SIG-M5 treated with dmso at 0.1 percent for 504 hours (cell line): Measurements from ENCODE around the gene A3GALT2.
"Not testable (repeated sequence)": the region's sequence is repeated elsewhere in the genome, so short reads cannot be mapped to it uniquely, and the experiment has no call there.

Experiments
- DNase-seq: peaks from one replicate; lab custom pipeline; 2025; ENCODE audit not compliant: unreplicated experiment; lab: John Stamatoyannopoulos, UW

Gene A3GALT2

DNA sequence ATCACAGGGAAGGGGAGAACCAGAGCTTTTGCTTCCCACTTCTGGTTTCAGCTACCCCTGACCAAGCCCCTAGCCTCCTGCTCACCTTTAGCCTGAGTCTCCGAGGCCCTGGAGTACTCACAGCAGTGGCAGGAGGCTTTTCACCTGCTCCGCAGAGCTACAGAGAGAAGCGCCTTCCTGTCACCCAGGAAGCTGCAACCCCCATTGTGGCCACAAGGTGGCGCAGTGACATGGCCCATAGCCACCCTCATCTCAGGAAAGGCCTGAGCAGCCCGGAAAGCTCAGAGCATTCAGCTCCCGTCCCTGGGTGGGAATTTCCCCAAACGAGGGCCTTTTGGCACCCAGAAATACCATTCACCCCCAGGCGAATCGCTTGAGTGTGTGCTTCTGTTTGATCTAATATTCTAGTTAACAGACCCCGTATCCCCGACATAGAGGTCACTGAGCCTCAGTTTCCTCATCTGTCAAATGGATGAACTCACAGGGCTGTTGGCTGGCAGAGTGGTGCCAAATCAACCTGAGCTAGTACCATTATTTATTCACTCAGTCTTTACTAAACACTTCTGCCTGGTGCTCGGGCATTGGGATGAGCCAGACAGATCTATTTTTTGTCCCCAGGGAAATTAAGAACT, 25.3 kb downstream of the A3GALT2 start:
- DNase-seq = peak; percentile 43

- no peak for DNase-seq
These were observed 25.9 kb downstream of the A3GALT2 start for GRCh38 chr1:33295023-33295422.

DNA sequence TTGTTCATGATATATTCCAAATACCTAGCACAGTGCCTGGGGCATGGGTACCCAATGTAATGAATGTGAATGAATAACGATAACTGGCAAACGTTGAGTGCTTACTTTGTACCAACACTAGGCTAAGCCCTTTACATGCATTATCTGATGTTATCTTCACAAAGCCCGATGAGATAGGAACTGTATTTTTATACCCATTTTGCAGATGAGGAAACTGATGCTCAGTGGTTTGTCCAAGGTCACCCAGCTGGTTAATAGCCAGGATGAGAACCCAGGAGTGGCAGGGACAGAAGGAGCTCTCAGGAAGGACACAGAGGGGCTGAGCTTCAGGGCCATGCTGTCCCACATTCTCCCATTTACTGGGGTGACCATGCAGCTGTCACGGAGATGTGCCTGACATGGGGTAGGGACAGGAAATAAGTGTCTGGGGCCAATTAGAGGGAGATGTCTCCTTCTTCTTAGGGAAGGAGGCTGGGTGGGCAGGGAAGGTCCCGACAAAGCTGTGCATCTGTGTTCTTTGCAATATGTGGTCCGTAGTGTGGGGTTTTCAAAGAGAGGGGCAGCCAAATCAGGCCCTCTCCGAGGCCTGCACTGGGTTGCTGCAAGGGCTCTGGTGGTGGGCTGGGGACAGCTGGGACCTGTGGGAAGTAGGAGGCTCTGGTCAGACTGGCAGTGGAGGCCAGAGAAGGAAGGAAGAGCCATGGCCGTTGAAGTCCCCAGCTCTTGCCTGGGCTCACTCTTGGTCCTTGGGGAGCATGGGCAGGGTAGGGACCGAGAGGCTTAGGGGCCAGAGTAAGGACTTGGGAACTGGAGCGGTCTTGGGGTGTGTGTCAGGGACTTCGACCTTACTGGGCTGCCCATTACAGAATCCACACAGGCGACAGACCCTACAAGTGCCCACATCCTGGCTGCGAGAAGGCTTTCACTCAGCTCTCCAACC, 26.6 kb downstream of the A3GALT2 start:
- no peak for DNase-seq

DNA sequence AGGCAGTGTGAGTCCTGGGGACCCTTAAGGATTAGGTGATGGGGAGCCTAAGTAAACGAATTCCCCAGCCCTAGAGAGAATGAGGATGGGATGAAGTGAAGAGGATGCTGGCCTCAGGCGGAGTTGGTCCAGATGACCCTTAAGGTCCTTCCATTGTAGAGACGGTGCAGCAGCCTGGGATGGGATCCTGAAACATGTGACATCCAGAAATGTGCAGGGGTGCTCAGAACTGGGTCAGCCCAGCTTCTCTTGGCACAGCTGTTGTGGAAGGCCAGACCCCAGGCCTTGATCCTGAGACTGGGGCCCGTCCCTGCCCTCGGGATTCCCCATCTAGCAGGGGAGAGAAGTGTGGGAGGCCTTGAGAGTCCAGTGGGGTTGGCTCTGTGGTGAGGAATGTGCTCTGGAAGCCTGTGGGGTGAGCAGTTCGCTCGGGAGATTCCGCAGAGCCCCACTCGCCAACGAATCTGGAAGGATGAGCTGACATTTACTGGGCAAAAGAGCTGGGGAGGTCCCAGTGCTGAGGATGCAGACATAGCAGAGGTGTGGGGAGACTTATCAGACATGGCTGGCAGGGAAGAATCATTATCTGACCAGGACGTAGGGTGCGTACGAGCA, 28.1 kb downstream of the A3GALT2 start:
- no peak for DNase-seq

DNA sequence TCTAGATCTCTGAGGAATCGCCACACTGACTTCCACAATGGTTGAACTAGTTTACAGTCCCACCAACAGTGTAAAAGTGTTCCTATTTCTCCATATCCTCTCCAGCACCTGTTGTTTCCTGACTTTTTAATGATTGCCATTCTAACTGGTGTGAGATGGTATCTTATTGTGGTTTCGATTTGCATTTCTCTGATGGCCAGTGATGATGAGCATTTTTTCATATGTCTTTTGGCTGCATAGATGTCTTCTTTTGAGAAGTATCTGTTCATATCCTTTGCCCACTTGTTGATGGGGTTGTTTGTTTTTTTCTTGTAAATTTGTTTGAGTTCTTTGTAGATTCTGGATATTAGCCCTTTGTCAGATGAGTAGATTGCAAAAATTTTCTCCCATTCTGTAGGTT, 30.3 kb downstream of the A3GALT2 start:
- not testable (repeated sequence) for DNase-seq

DNA sequence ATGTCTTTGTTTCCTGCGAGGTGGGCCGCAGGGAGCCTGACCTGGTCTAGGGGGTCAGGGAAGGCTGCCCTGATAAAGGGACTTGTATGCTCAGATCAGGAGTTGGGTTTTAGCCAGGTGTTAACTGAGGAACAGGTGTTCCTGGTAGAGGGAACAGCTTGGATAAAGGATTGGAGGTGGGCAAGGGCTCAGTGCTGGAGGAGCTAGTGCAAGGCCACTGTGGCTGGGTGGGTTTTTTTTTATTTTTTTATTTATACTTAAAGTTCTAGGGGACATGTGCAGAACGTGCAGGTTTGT, 31.1 kb downstream of the A3GALT2 start:
- DNase-seq = no peak

- DNase-seq = no peak
These were observed 31.7 kb downstream of the A3GALT2 start for GRCh38 chr1:33288976-33289857.

GRCh38 chr1:33287317-33287716, 33.6 kb downstream of the A3GALT2 start:
- no peak for DNase-seq

DNA sequence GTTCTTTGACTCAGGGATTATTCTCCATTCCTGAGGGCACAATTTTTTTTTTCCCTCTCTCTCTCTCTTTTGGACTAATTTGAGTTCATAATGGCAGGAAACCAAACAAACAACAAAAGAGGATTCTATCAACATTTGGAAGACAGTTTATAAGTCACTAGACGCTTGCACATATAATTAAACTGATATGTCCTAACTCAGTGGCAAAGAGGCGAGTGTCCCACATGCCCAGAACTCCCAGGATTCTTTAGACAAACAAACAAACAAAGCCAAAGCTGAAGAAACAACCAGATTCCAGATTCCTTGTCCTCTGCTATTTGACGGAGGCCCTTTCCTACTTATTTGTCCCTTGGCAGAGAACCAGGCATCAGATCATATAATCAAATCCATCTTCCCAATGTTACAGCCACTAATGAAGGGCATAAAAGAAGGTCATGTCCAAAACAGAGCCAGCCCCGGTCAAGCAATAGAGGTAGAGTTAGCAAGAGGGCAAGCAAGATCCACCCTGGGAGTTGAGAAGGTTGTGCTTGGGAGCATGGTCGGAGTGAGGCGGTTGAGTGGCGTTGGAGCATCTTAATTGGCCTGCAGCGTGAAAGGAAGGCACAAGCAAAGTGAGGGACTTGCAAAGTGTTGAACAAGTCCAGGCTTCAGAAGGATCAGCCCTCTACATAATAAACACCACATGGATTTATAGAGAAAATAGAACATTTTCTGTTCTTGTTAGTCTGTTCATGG, 34.3 kb downstream of the A3GALT2 start:
- no peak for DNase-seq

- no peak for DNase-seq
These were observed 36.8 kb downstream of the A3GALT2 start for GRCh38 chr1:33284049-33284448.

- no peak for DNase-seq
These were observed 38.1 kb downstream of the A3GALT2 start for GRCh38 chr1:33282791-33283190.

DNA sequence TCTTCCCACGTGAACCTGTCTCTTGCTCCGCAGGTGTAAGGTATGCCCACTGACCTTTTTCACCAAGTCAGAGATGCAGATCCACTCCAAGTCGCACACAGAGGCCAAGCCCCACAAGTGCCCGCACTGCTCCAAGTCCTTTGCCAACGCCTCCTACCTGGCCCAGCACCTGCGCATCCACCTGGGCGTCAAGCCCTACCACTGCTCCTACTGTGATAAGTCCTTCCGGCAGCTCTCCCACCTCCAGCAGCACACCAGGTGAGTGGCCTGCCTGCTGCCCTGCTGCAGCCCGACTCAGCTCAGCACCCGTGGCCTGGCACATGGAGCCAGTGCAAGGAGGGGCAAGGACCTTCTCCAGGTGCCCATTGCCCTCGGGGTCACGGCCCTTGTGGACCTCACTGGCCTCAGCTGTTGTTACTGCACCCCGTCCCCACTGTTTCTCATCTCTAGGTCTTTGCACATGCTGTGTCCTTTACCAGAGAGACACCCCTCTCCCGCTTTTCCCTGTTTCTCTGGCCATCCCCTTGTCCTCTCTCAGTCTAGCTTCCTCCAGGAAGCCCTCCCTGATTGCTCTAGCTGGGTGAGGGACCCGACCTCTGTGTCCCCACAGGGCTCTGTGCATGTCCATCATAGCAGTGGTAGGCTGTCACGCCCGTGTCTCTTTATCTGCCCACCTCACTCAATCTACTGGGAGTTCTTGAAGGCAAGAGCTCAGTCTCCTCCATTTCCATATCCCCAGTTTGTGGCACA, 39.2 kb downstream of the A3GALT2 start:
- no peak for DNase-seq

DNA sequence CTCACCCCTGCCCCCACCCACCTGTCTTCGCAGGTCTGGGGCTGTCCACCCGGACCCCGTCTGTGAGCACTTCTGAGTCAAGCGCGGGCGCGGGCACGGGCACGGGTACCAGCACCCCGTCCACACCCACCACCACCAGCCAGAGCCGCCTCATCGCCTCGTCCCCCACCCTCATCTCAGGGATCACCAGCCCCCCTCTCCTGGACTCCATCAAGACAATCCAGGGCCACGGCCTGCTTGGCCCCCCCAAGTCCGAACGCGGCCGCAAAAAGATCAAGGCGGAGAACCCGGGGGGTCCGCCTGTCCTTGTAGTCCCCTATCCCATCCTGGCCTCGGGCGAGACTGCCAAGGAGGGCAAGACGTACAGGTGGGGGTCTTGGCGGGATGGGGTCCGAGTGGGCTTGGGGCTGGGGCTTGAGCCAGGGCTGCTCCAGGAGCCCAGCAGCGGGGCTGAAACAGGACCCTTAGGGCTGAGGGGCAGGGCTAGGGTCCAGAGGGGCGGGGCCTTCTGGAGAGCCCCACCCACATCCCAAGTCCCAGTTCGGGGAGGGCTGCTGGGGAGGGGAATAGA, 40.7 kb downstream of the A3GALT2 start:
- DNase-seq = no peak

GRCh38 chr1:33277488-33278084, 43.3 kb downstream of the A3GALT2 start:
- no peak for DNase-seq

- no peak for DNase-seq
These were observed 44.2 kb downstream of the A3GALT2 start for GRCh38 chr1:33276573-33277298.

GRCh38 chr1:33275706-33276572, 45.0 kb downstream of the A3GALT2 start:
- no peak for DNase-seq

DNA sequence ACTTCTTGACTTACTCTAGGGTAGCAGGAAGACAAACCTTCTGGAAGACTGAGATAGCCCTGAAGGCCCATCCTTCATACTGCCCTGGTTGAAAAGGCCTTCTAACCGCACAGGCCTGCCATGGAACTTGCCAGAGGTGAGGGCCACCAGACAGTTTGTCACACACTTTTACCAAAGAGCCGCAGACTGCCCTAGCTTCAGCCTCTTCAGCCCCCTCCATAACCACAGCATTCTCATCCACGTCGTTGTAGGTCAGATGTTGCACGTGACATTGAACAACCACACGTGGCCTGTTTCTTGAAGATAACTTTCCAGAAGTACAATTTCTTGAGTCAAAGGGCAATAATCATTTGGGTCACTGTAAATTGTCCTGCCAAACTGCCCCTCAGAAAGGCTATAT, 45.7 kb downstream of the A3GALT2 start:
- no peak for DNase-seq
